MM.1S (cell line): ENCODE results near the gene ASPRV1.

Experiments used
- EZH2 ChIP-seq: fragments of 300-600 bp; sonication (generic); optimal IDR thresholded peaks from 2 replicates; pipeline ENCODE3; 2017; ENCODE audit warnings: low read depth, mild to moderate bottlenecking, antibody characterized with exemption, low read length, mixed read lengths
- TF ChIP-seq, protein P1 (sequence below): fragments of 300-600 bp; sonication (generic); IDR thresholded peaks from 2 replicates; pipeline ENCODE4 v1.5.1; 2016; ENCODE audit warnings: antibody characterized with exemption, low read length, mixed read lengths

- TF ChIP-seq, protein P1, sequence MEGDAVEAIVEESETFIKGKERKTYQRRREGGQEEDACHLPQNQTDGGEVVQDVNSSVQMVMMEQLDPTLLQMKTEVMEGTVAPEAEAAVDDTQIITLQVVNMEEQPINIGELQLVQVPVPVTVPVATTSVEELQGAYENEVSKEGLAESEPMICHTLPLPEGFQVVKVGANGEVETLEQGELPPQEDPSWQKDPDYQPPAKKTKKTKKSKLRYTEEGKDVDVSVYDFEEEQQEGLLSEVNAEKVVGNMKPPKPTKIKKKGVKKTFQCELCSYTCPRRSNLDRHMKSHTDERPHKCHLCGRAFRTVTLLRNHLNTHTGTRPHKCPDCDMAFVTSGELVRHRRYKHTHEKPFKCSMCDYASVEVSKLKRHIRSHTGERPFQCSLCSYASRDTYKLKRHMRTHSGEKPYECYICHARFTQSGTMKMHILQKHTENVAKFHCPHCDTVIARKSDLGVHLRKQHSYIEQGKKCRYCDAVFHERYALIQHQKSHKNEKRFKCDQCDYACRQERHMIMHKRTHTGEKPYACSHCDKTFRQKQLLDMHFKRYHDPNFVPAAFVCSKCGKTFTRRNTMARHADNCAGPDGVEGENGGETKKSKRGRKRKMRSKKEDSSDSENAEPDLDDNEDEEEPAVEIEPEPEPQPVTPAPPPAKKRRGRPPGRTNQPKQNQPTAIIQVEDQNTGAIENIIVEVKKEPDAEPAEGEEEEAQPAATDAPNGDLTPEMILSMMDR, result no peak
- no peak for TF ChIP-seq EZH2
Observed at GRCh38 chr2:69948032-69948962, 13.1 kb downstream of the ASPRV1 start.
